Umbilical cord (tissue), 2 donors: ENCODE measurements around the gene ZSWIM8. TPM values are rescaled to one million over a fixed set of nuclear protein-coding genes. Genes with fewer than 3 reads are reported as not detected.
"Not testable (repeated sequence)": the region's sequence is repeated elsewhere in the genome, so short reads cannot be mapped to it uniquely, and the experiment has no call there.

Experiments
- DNase-seq: peaks from one replicate; pipeline ENCODE4 v3.0.0-alpha.2; 2015; ENCODE audit warnings: low spot score
- total RNA-seq: library from RNA; depleted of rRNA; stranded (reverse); fragments of >200 nt; gene quantifications from one replicate; pipeline ENCODE4 v1.2.3, GENCODE V29; 2014; ENCODE audit warnings: low replicate concordance; ENCODE audit not compliant: insufficient read depth

Gene ZSWIM8, protein sequence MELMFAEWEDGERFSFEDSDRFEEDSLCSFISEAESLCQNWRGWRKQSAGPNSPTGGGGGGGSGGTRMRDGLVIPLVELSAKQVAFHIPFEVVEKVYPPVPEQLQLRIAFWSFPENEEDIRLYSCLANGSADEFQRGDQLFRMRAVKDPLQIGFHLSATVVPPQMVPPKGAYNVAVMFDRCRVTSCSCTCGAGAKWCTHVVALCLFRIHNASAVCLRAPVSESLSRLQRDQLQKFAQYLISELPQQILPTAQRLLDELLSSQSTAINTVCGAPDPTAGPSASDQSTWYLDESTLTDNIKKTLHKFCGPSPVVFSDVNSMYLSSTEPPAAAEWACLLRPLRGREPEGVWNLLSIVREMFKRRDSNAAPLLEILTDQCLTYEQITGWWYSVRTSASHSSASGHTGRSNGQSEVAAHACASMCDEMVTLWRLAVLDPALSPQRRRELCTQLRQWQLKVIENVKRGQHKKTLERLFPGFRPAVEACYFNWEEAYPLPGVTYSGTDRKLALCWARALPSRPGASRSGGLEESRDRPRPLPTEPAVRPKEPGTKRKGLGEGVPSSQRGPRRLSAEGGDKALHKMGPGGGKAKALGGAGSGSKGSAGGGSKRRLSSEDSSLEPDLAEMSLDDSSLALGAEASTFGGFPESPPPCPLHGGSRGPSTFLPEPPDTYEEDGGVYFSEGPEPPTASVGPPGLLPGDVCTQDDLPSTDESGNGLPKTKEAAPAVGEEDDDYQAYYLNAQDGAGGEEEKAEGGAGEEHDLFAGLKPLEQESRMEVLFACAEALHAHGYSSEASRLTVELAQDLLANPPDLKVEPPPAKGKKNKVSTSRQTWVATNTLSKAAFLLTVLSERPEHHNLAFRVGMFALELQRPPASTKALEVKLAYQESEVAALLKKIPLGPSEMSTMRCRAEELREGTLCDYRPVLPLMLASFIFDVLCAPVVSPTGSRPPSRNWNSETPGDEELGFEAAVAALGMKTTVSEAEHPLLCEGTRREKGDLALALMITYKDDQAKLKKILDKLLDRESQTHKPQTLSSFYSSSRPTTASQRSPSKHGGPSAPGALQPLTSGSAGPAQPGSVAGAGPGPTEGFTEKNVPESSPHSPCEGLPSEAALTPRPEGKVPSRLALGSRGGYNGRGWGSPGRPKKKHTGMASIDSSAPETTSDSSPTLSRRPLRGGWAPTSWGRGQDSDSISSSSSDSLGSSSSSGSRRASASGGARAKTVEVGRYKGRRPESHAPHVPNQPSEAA (N-terminal part only)
- total RNA-seq: 51.0 TPM

DNA sequence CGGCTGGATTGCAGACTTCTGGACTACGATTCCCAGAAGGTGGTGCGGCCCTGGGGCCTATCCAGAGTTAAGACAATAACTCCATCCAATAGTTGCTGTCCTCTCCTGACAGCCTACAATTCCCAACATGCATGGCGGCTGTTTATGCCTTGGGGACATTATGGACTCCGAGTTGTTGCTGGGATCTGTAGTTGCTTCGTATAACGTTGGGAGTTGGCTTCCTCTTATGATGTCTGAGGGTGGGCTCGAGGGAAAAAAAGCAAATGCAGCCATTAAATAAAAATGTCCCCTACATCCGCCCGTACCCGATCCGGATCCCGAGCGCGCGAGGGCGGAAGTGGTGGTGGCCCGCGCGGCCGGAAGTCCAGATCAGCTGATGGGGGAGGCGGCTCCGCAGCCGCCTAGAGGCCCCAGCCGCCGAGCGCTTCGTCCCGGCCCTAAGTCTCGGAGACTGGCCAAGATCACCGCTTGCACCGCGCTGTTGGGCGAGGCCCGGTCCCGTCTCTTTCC is at the start of gene ZSWIM8:
Gene ZSWIM8, plus strand, starts transcription at position 396 of the 510 bp plus-strand sequence. CDS start 273 bp downstream, outside the sequence.
- DNase-seq: peak; percentile 99

DNA sequence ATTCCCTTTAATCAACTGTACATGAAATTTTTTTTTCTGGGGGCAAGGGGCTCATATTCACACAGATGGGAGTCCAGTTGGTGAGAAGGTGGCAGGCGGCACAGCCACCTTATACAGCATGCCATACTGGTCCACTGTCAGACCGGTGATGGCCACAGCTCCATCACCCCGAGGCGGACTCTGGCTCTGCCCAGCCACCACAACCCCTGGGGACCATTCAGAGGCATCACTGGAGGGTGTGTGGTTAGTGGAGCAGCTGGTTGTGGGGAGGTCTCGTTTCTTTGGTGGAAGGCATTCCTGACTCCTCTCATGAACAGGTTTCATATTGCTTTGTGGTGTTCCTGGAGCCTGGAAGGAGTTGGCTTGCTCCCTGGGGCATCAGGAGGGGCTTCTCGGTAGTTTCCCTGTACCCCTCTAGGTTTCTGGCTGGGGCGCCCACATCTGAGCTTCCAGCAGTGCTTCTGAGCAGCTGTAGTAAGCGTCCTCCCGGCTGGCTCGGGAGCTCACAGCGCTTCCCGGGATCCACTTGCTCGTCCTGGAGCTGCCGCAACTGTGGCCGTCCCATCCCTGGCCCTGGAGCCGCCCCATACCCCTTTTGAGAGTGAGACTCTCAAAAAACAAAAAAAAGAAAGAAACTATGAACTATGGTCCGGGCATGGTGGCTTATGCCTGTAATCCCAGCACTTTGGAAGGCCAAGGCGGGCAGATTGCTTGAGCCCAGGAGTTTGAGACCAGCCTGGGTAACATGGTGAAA is 44.7 kb upstream of the ZSWIM8 start:
- DNase-seq: not testable (repeated sequence)

DNA sequence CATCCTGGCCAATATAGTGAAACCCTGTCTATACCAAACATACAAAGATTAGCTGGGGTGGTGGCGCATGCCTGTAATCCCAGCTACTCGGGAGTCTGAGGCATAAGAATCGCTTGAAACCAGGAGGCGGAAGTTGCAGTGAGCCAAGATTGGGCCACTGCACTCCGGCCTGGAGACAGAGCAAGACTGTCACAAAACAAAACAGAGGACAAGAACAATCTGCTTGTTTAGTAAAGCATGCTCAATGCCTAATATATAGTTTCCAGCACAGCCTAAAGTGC is 43.0 kb upstream of the ZSWIM8 start:
- no peak for DNase-seq

DNA sequence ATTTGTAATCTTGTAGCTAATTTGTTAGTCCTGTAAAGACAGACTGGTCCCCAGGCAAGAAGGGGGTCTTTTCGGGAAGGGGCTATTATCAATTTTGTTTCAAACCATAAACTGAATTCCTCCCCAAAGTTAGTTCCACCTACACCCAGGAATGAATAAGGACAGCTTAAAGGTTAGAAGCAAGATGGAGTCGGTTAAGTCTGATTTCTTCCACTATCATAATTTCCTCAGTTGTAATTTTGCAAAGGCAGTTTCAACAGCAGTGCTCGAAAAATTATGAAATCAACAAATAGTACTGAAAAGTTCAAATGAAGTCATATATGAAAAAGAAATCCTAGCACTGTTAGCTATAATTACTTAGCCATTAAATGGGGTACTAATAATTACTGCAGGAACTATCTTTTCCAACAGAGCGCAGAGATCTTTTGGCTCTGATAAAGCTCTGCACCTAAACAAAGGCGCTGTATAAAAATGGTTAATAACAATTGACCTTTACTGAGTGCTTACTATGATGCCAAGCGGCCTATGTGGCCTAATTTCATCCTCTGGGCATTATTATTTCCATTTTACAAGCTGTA is 42.0 kb upstream of the ZSWIM8 start:
- DNase-seq: no peak

GRCh38 chr10:73743905-73744663 is 41.3 kb upstream of the ZSWIM8 start, which contains the start of gene SEC24C:
Gene SEC24C (plus strand): TSS chr10:73744372. CDS start chr10:73746833, 2,461 bp downstream.
- DNase-seq: peak; percentile 99

- DNase-seq: peak; percentile 80
These were observed 40.8 kb upstream of the ZSWIM8 start for GRCh38 chr10:73744664-73744975.

GRCh38 chr10:73746721-73747120 is 38.7 kb upstream of the ZSWIM8 start:
- DNase-seq: no peak

GRCh38 chr10:73750819-73751218 is 34.6 kb upstream of the ZSWIM8 start:
- DNase-seq: no peak

DNA sequence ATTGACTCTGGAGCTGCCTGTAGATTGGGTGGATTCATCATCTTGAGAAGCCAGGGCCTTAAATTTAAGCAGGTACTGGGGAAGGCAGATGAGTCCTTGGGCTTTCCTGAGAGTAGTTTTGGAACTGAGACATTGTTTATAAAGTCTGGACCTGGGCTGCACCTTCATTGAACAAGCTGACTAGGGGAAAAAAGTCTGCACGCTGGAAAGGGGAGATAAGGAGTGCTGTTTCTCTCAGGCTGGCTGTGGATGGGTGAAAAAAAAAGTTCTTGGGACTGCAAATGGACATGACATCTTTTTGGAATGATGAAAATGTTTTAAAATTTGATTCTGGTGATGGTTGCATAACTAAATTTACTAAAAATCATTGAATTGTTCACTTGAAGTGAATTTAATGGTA is 29.2 kb upstream of the ZSWIM8 start:
- DNase-seq: no peak

DNA sequence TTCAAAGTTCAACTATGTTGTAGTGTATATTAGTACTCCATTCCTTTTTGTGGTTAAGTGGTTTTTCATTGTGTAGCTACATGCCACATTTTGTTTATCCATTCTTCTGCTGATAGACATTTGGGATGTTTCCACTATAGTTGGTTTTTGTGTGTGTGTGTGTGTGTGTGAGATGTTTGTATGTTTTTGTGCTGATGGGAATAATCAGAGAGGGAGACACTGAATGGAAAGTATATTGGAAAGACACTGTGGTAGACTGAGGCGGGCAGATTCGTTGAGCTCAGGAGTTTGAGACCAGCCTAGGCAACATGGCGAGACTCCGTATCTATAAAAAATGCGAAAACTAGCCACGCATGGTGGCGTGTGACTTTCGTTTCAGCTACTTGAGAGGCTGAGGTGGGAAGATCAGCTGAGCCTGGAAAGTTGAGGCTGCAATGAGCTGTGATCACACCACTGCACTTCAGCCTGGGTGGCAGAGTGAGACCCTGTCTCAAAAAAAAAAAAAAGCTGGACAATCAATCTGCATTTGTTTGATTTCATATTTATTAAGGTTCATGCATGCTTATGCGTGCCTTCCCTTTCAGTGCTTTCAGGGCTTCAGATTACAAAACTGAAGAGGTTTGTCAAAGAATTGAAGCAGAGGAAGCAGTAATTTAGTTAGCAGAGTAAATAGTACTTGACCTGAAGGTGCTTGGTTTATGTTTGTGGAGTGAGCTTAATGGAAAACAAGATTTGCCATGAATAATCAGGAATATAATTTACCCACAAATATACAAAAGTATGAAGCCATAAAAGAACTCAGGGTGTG is 26.5 kb upstream of the ZSWIM8 start:
- no peak for DNase-seq

DNA sequence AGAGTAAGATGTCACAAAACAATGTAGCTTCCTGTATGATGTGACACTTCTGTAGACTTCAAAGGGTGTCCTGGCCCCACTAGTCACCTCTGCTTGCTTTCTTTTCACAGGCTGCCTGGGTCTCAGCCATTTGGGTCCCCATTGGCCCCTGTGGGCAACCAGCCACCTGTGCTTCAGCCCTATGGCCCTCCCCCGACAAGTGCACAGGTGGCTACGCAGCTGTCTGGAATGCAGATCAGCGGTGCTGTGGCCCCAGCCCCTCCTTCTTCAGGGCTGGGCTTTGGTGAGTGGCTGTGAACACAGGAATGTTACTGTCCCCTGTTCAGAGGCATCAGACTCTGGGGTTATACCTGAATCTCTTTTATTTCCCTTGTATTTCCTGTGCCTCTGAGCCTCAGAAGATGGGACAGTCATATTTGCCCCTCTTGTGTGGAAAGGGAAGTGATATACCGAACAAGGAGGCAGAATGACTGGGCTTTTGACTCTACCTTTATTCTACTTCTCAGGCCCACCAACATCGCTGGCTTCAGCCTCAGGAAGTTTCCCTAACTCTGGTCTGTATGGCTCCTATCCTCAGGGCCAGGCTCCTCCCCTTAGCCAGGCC is 25.8 kb upstream of the ZSWIM8 start:
- no peak for DNase-seq

GRCh38 chr10:73761781-73762180 is 23.6 kb upstream of the ZSWIM8 start:
- no peak for DNase-seq

- DNase-seq: no peak
These were observed 22.5 kb upstream of the ZSWIM8 start for GRCh38 chr10:73762915-73763314.

DNA sequence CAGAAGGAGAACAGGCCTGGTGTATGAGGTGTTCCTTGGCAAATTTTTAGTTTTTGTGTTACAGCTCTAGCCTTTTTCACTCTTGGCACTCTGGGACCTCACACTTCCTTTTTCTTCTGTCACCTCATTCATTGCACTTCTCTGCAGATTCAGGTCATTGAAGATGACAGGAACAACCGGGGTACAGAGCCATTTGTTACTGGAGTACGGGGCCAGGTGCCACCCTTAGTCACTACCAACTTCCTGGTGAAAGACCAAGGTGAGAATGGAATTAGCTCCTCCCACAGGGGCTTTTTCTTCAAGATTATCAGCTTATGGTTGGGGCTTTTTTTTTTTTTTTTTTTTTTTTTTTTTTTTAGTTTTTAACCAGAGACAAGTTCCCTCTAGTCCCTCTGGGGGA is 22.1 kb upstream of the ZSWIM8 start:
- DNase-seq: no peak

- no peak for DNase-seq
These were observed 20.3 kb upstream of the ZSWIM8 start for GRCh38 chr10:73765066-73765465.

DNA sequence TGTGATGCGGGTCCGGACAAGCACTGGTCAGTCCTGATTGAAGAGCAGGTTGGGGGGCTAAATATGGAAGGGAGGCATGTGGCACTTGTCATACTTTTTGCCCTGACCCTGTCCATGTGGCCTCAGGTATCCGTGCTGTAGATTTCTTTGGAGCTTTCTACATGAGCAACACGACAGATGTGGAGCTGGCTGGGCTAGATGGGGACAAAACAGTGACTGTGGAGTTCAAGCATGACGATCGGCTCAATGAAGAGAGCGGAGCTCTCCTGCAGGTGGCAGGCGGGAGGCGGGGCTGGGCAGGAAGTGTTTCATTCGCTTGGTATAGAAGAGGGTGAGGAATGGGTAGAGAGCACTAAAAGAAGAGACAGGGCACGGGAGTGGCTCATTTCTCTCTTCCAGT is 16.5 kb upstream of the ZSWIM8 start:
- DNase-seq: no peak

DNA sequence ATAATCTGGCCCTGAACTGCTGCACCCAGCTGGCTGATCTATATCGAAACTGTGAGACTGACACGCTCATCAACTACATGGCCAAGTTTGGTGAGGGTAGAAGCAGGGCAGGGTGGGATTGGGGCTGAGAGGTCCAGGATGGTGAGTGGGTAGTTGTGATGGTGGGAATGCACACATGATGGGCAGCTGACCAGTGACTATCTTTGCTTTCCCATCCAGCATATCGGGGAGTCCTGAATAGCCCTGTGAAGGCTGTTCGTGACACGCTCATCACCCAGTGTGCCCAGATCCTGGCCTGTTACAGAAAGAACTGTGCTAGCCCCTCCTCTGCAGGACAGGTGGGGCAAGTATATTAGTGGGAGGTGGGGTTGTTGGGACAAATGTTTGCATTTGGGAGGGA is 16.0 kb upstream of the ZSWIM8 start:
- no peak for DNase-seq

GRCh38 chr10:73771722-73772280 is 13.6 kb upstream of the ZSWIM8 start:
- DNase-seq: no peak
